Uterus (tissue), 4 donors: ENCODE measurements around the gene FHL1. TPM values are rescaled to one million over a fixed set of nuclear protein-coding genes. Genes with fewer than 3 reads are reported as not detected.

Experiments
- DNase-seq, 2 donors: peaks; one replicate each; pipeline ENCODE4 v3.0.0-alpha.2; 2019 to 2020
- H3K27ac ChIP-seq, 2 donors: fragments of 200-600 bp; sonication (generic); 1 replicate in 1 of 2; 2 replicates in 1 of 2; pipeline ENCODE4 v1.5.1; 2016 to 2018
- H3K27me3 ChIP-seq, 2 donors: fragments of 200-600 bp; sonication (generic); one replicate each; pipeline ENCODE4 v1.5.1; 2018 to 2019; ENCODE audit warnings: control low read depth in 1 of 2
- H3K36me3 ChIP-seq, 2 donors: fragments of 200-600 bp; sonication (generic); one replicate each; pipeline ENCODE4 v1.5.1; 2019; ENCODE audit warnings: control low read depth in 1 of 2
- H3K4me1 ChIP-seq, 2 donors: fragments of 200-600 bp; sonication (generic); one replicate each; pipeline ENCODE4 v1.5.1; 2018 to 2019; ENCODE audit warnings: control low read depth in 1 of 2
- H3K4me3 ChIP-seq, 2 donors: fragments of 200-600 bp; sonication (generic); 1 replicate in 1 of 2; 2 replicates in 1 of 2; pipeline ENCODE4 v1.5.1; 2018 to 2019; ENCODE audit warnings: mild to moderate bottlenecking in 1 of 2
- H3K9me3 ChIP-seq, 2 donors: fragments of 200-600 bp; sonication (generic); one replicate each; pipeline ENCODE4 v1.5.1; 2019; ENCODE audit warnings: control low read depth in 1 of 2
- POLR2A ChIP-seq, 2 donors: fragments of 450-650 bp; IDR thresholded peaks; one replicate each; pipeline ENCODE4 v1.6.1; 2016; ENCODE audit warnings: antibody characterized with exemption in 2 of 2, mild to moderate bottlenecking in 1 of 2, moderate library complexity in 1 of 2
- intact Hi-C: fragments of 100-400 bp; cut with DNase I; formaldehyde crosslinking; loops from one replicate; pipeline ENCODE4 v1.15.1; 2023; ENCODE audit warnings: low total_unique reads
- total RNA-seq, 4 donors: library from RNA; depleted of rRNA in 3 of 4; stranded (reverse); fragments of >200 nt in 3 of 4; gene quantifications; one replicate each; pipeline versions ENCODE4 v1.1.0 to v1.2.4, GENCODE V29; 2014 to 2023
- TF ChIP-seq, protein P1 (sequence below), 4 experiments: fragments of 200-600 bp in 2 of 4; fragments of 450-650 bp in 2 of 4; sonication (generic) in 2 of 4; IDR thresholded peaks; one replicate each; pipeline ENCODE4 v1.5.1; 2016 to 2019; ENCODE audit warnings: antibody characterized with exemption in 4 of 4, mild to moderate bottlenecking in 2 of 4, moderate library complexity in 1 of 4
- donor health status: DM: yes; HTN: yes; CAD: no.

FHL1 gene
- total RNA-seq, 4 donors from 2014 or later, result 279 to 745 (median 469) TPM

GRCh38 chrX:136204571-136204970 is 57.2 kb downstream of the FHL1 start:
- intact Hi-C loops, result no loop called here
- peak in 1 of 2 donors; percentile 31 for TF ChIP-seq POLR2A (IDR thresholded peaks at IDR 0.05)
- TF ChIP-seq, protein P1, sequence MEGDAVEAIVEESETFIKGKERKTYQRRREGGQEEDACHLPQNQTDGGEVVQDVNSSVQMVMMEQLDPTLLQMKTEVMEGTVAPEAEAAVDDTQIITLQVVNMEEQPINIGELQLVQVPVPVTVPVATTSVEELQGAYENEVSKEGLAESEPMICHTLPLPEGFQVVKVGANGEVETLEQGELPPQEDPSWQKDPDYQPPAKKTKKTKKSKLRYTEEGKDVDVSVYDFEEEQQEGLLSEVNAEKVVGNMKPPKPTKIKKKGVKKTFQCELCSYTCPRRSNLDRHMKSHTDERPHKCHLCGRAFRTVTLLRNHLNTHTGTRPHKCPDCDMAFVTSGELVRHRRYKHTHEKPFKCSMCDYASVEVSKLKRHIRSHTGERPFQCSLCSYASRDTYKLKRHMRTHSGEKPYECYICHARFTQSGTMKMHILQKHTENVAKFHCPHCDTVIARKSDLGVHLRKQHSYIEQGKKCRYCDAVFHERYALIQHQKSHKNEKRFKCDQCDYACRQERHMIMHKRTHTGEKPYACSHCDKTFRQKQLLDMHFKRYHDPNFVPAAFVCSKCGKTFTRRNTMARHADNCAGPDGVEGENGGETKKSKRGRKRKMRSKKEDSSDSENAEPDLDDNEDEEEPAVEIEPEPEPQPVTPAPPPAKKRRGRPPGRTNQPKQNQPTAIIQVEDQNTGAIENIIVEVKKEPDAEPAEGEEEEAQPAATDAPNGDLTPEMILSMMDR (IDR thresholded peaks at IDR 0.05), result no peak
- no peak for DNase-seq
- no peak overlapping the region for H3K4me3 ChIP-seq
- peak overlapping the region; percentile 81 to 87 for H3K27ac ChIP-seq
- H3K4me1 ChIP-seq, result peaks cover 0 to 3% of the 10 kb centered on the region in 2 donors
- H3K27me3 ChIP-seq, result no peaks in the 10 kb centered on the region
- H3K9me3 ChIP-seq, result no peaks in the 10 kb centered on the region
- H3K36me3 ChIP-seq, result no peaks in the 10 kb centered on the region

GRCh38 chrX:136205882-136206380 is 58.6 kb downstream of the FHL1 start:
- no peaks in the 10 kb centered on the region for H3K27me3 ChIP-seq
- H3K27ac ChIP-seq, result peak overlapping the region; percentile 81 to 87
- intact Hi-C loops, result no loop called here
- TF ChIP-seq, protein P1 (IDR thresholded peaks at IDR 0.05), result no peak
- no peak for TF ChIP-seq POLR2A (IDR thresholded peaks at IDR 0.05)
- DNase-seq, result no peak
- H3K4me1 ChIP-seq, result peaks cover 0 to 3% of the 10 kb centered on the region in 2 donors
- no peaks in the 10 kb centered on the region for H3K36me3 ChIP-seq
- no peaks in the 10 kb centered on the region for H3K9me3 ChIP-seq
- H3K4me3 ChIP-seq, result no peak overlapping the region

DNA sequence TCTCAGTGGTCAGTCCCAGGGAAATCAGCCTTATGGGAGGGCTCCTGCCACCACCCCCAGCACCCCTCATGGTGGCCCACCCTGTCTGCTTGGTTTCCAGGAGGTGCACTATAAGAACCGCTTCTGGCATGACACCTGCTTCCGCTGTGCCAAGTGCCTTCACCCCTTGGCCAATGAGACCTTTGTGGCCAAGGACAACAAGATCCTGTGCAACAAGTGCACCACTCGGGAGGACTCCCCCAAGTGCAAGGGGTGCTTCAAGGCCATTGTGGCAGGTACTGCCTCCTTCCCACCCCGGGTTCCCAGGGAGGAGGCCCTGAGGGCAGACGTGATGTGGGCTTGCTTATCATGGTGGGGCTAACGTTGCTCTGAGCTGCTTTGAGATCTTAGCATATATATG is 59.6 kb downstream of the FHL1 start:
- no peaks in the 10 kb centered on the region for H3K27me3 ChIP-seq
- H3K4me3 ChIP-seq, result no peak overlapping the region
- no peak for TF ChIP-seq POLR2A (IDR thresholded peaks at IDR 0.05)
- TF ChIP-seq, protein P1 (IDR thresholded peaks at IDR 0.05), result no peak

GRCh38 chrX:136207546-136207945 is 60.2 kb downstream of the FHL1 start:
- Histone ChIP-seq H3K36me3 (no peaks in the 10 kb centered on the region), H3K27me3 (no peaks in the 10 kb centered on the region), H3K27ac (peak overlapping the region; percentile 81 to 87), H3K4me1 (peaks cover 0 to 3% of the 10 kb centered on the region in 2 donors), H3K9me3 (no peaks in the 10 kb centered on the region), H3K4me3 (no peak overlapping the region)
- no peak for DNase-seq
- TF ChIP-seq POLR2A (IDR thresholded peaks at IDR 0.05), result no peak
- TF ChIP-seq, protein P1 (IDR thresholded peaks at IDR 0.05), result no peak
- intact Hi-C loops, result no loop called here

More for the DNA sequence above, 59.6 kb downstream of the FHL1 start:
- Histone ChIP-seq H3K9me3 (no peaks in the 10 kb centered on the region), H3K27ac (peak overlapping the region; percentile 81 to 87), H3K36me3 (no peaks in the 10 kb centered on the region), H3K4me1 (peaks cover 0 to 3% of the 10 kb centered on the region in 2 donors)
- intact Hi-C loops, result no loop called here
- no peak for DNase-seq

GRCh38 chrX:136209016-136209738 is 61.8 kb downstream of the FHL1 start:
- DNase-seq, result peak; percentile 63 to 70
- H3K27me3 ChIP-seq, result no peaks in the 10 kb centered on the region
- intact Hi-C loops, result no loop called here
- no peak overlapping the region for H3K4me3 ChIP-seq
- no peaks in the 10 kb centered on the region for H3K9me3 ChIP-seq
- peaks cover 0 to 3% of the 10 kb centered on the region in 2 donors for H3K4me1 ChIP-seq
- peak overlapping the region; percentile 81 to 87 for H3K27ac ChIP-seq
- H3K36me3 ChIP-seq, result no peaks in the 10 kb centered on the region
- TF ChIP-seq, protein P1 (IDR thresholded peaks at IDR 0.05), result peak; percentile 36 to 63 (median 52)
- no peak for TF ChIP-seq POLR2A (IDR thresholded peaks at IDR 0.05)
